Osteocyte (in vitro differentiated cells): ENCODE results near the gene GPC4. TPM values are rescaled to one million over a fixed set of nuclear protein-coding genes. Genes with fewer than 3 reads are reported as not detected.

Experiments used
- DNase-seq: peaks from one replicate; pipeline ENCODE4 v3.0.0; 2021; ENCODE audit warnings: mixed read lengths; ENCODE audit not compliant: unreplicated experiment; ENCODE audit errors: extremely low spot score
- H3K27ac Mint-ChIP-seq: one replicate; pipeline ENCODE4 v1.8.0; 2021; ENCODE audit warnings: mild to moderate bottlenecking, mixed read lengths; ENCODE audit not compliant: unreplicated experiment
- H3K27me3 Mint-ChIP-seq: one replicate; pipeline ENCODE4 v1.8.0; 2021; ENCODE audit warnings: mixed read lengths; ENCODE audit not compliant: unreplicated experiment
- H3K36me3 Mint-ChIP-seq: one replicate; pipeline ENCODE4 v1.8.0; 2021; ENCODE audit warnings: mixed read lengths; ENCODE audit not compliant: unreplicated experiment
- H3K4me1 Mint-ChIP-seq: one replicate; pipeline ENCODE4 v1.8.0; 2021; ENCODE audit warnings: mixed read lengths; ENCODE audit not compliant: unreplicated experiment
- H3K4me3 Mint-ChIP-seq: one replicate; pipeline ENCODE4 v1.8.0; 2021; ENCODE audit warnings: mild to moderate bottlenecking, moderate library complexity, mixed read lengths; ENCODE audit not compliant: unreplicated experiment
- H3K9me3 Mint-ChIP-seq: one replicate; pipeline ENCODE4 v1.8.0; 2021; ENCODE audit warnings: mixed read lengths; ENCODE audit not compliant: unreplicated experiment
- CTCF ChIP-seq: fragments of 200-600 bp; sonication (generic); IDR thresholded peaks from 2 replicates; pipeline ENCODE4 v1.5.0; 2021; ENCODE audit warnings: antibody characterized with exemption, mild to moderate bottlenecking, moderate library complexity
- total RNA-seq: library from RNA; stranded (reverse); gene quantifications from 2 replicates; pipeline ENCODE4 v1.2.1, GENCODE V29; 2021

The GPC4 gene
- total RNA-seq, 1 donor from 2014 or later = 98.0 TPM

GRCh38 chrX:133267621-133268020 lies 147.7 kb downstream of the GPC4 start:
- H3K9me3 Mint-ChIP-seq = no peaks in the 10 kb centered on the region
- no peaks in the 10 kb centered on the region for H3K36me3 Mint-ChIP-seq
- no peaks in the 10 kb centered on the region for H3K27me3 Mint-ChIP-seq
- no peak overlapping the region for H3K27ac Mint-ChIP-seq
- TF ChIP-seq CTCF = no peak
- H3K4me1 Mint-ChIP-seq = peaks cover 14% of the 10 kb centered on the region
- DNase-seq = no peak
- H3K4me3 Mint-ChIP-seq = no peak overlapping the region

GRCh38 chrX:133265331-133265730 lies 150.0 kb downstream of the GPC4 start:
- TF ChIP-seq CTCF = no peak
- Mint-ChIP-seq H3K27me3 (no peaks in the 10 kb centered on the region), H3K27ac (peak overlapping the region; percentile 14), H3K36me3 (no peaks in the 10 kb centered on the region), H3K9me3 (no peaks in the 10 kb centered on the region), H3K4me3 (no peak overlapping the region), H3K4me1 (peaks cover 14% of the 10 kb centered on the region)
- DNase-seq = no peak

GRCh38 chrX:133258481-133258880 lies 156.8 kb downstream of the GPC4 start:
- H3K36me3 Mint-ChIP-seq = no peaks in the 10 kb centered on the region
- no peaks in the 10 kb centered on the region for H3K27me3 Mint-ChIP-seq
- H3K4me3 Mint-ChIP-seq = no peak overlapping the region
- peaks cover 21% of the 10 kb centered on the region for H3K4me1 Mint-ChIP-seq
- no peak for TF ChIP-seq CTCF
- DNase-seq = no peak
- peak overlapping the region; percentile 2 for H3K27ac Mint-ChIP-seq
- H3K9me3 Mint-ChIP-seq = no peaks in the 10 kb centered on the region

- no peaks in the 10 kb centered on the region for H3K9me3 Mint-ChIP-seq
- H3K4me1 Mint-ChIP-seq = peaks cover 16% of the 10 kb centered on the region
- H3K27me3 Mint-ChIP-seq = no peaks in the 10 kb centered on the region
- no peak overlapping the region for H3K27ac Mint-ChIP-seq
- H3K4me3 Mint-ChIP-seq = no peak overlapping the region
- no peak for DNase-seq
- no peaks in the 10 kb centered on the region for H3K36me3 Mint-ChIP-seq
- no peak for TF ChIP-seq CTCF
Measured at GRCh38 chrX:133254666-133255065, 160.6 kb downstream of the GPC4 start.

GRCh38 chrX:133251204-133251603 lies 164.1 kb downstream of the GPC4 start:
- no peak overlapping the region for H3K4me3 Mint-ChIP-seq
- no peak for DNase-seq
- TF ChIP-seq CTCF = no peak
- peaks cover 16% of the 10 kb centered on the region for H3K9me3 Mint-ChIP-seq
- H3K27me3 Mint-ChIP-seq = no peaks in the 10 kb centered on the region
- H3K36me3 Mint-ChIP-seq = no peaks in the 10 kb centered on the region
- peaks cover 5% of the 10 kb centered on the region for H3K4me1 Mint-ChIP-seq
- H3K27ac Mint-ChIP-seq = no peak overlapping the region
